ENCODE measurements around the gene NUP210.
A peak's percentile ranks its signal among the peaks of the same experiment; 100 is the strongest.

The NUP210 gene

GRCh38 chr3:13415236-13415986 lies 4.7 kb downstream of the NUP210 start:
- CTCF ChIA-PET: interaction anchor here (0.8 to 6.1 kb wide), 5 partner anchors 10 to 524 kb away, joined by 3 to 35 read pairs (median 8); no protein-coding TSS in a partner anchor
- POLR2A ChIA-PET: no interaction called here
- DNase-seq (ENCODE audit: extremely low spot score): no peak
- TF ChIP-seq CTCF (IDR thresholded peaks at IDR 0.05; ENCODE audit: control extremely low read depth, extremely low read depth, low read depth, missing control alignments): no peak

- TF ChIP-seq CTCF (IDR thresholded peaks at IDR 0.05; ENCODE audit: control extremely low read depth, extremely low read depth, low read depth, missing control alignments): no peak
- peak; percentile 91 for DNase-seq (ENCODE audit: extremely low spot score)
- CTCF ChIA-PET: interaction anchor here (0.8 to 4.2 kb wide), 4 partner anchors 9 to 523 kb away, joined by 3 to 13 read pairs (median 3); no protein-coding TSS in a partner anchor
- POLR2A ChIA-PET: no interaction called here
Measured at GRCh38 chr3:13414040-13414729, 5.9 kb downstream of the NUP210 start.

DNA sequence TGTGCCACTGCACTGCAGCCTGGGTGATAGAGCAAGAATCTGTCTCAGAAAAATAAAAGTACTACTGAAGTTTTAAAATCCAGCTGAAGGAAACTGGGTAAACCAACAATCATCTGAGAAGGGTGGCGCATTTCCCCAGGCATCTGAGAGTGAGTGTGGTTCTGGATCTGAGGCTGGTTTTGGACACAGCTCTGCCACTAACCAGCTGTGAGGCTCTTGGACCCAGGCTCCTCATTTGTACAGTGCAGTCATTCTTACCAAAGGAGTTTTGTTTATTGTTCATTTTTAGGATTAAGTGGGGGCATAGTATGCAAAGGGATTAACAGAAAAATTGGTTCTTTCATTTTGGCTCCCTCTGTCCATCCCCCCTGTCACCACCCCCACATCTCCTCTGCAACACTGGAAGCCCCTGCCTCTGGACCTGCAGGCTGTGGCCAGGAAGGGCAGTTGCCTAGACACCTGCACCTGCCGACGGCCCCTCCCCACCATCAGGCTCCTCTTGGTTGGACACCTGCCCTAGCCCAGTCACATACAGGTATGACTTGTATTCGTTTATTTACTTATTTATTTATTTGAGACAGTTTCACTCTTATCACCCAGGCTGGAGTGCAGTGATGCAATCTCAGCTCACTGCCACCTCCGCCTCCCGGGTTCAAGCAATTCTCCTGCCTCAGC lies 8.8 kb downstream of the NUP210 start:
- no peak for TF ChIP-seq CTCF (IDR thresholded peaks at IDR 0.05; ENCODE audit: control extremely low read depth, extremely low read depth, low read depth, missing control alignments)
- DNase-seq (ENCODE audit: extremely low spot score): no peak
- POLR2A ChIA-PET: interaction anchor here (0.7 kb wide), 1 partner anchor 1041 kb away, joined by 5 read pairs; no protein-coding TSS in a partner anchor
- CTCF ChIA-PET: no interaction called here

GRCh38 chr3:13408890-13409289 lies 11.2 kb downstream of the NUP210 start:
- TF ChIP-seq CTCF (IDR thresholded peaks at IDR 0.05; ENCODE audit: control extremely low read depth, extremely low read depth, low read depth, missing control alignments): no peak
- ChIA-PET CTCF (interaction anchor here (0.9 to 1.3 kb wide), 2 partner anchors 11 to 17 kb away, joined by 3 to 4 read pairs; no protein-coding TSS in a partner anchor), POLR2A (interaction anchor here (0.6 to 0.7 kb wide), 2 partner anchors 43 to 848 kb away, joined by 3 to 7 read pairs; no protein-coding TSS in a partner anchor)
- DNase-seq (ENCODE audit: extremely low spot score): no peak

- no peak for TF ChIP-seq CTCF (IDR thresholded peaks at IDR 0.05; ENCODE audit: control extremely low read depth, extremely low read depth, low read depth, missing control alignments)
- POLR2A ChIA-PET: no interaction called here
- CTCF ChIA-PET: interaction anchor here (1.3 kb wide), 1 partner anchor 16 kb away, joined by 4 read pairs; no protein-coding TSS in a partner anchor
- DNase-seq (ENCODE audit: extremely low spot score): no peak
Measured at GRCh38 chr3:13407926-13408325, 12.2 kb downstream of the NUP210 start.

GRCh38 chr3:13407475-13407874 lies 12.6 kb downstream of the NUP210 start:
- no peak for TF ChIP-seq CTCF (IDR thresholded peaks at IDR 0.05; ENCODE audit: control extremely low read depth, extremely low read depth, low read depth, missing control alignments)
- ChIA-PET CTCF (no interaction called here), POLR2A (no interaction called here)
- DNase-seq (ENCODE audit: extremely low spot score): no peak

All from GM10248 (cell line).